Natural killer cell treated with Interleukin-12 subunit alpha and Interleukin-12 subunit beta and Interleukin-15 and Interleukin-18, amount 100 ng/mL, for 72 hours (primary cell): Measurements from ENCODE around the gene CAPN6. TPM values are rescaled to one million over a fixed set of nuclear protein-coding genes. Genes with fewer than 3 reads are reported as not detected.

Experiments used
- ATAC-seq, 2 donors: fragments of 150-1000 bp; cut with Tn5 transposase in 1 of 2; sonication (Bioruptor Pico), chemical (Tn5 transposase) in 1 of 2; 2 replicates each; pipeline ENCODE4 v1.10.0; 2021
- DNase-seq: peaks from one replicate; pipeline ENCODE4 v3.0.0; 2022; ENCODE audit warnings: low spot score
- H3K27ac Mint-ChIP-seq, 2 donors: 1 replicate in 1 of 2; 2 replicates in 1 of 2; pipeline ENCODE4 v1.8.0; 2022; ENCODE audit warnings: mixed read lengths in 2 of 2, mild to moderate bottlenecking in 1 of 2, moderate library complexity in 1 of 2
- H3K27me3 Mint-ChIP-seq, 2 donors: 1 replicate in 1 of 2; 2 replicates in 1 of 2; pipeline ENCODE4 v1.8.0; 2022; ENCODE audit warnings: mixed read lengths in 2 of 2
- H3K36me3 Mint-ChIP-seq: one replicate; pipeline ENCODE4 v1.8.0; 2022; ENCODE audit warnings: mixed read lengths
- H3K4me1 Mint-ChIP-seq, 2 donors: 1 replicate in 1 of 2; 2 replicates in 1 of 2; pipeline ENCODE4 v1.8.0; 2022; ENCODE audit warnings: low read depth in 2 of 2, mixed read lengths in 2 of 2, mild to moderate bottlenecking in 1 of 2
- H3K4me3 Mint-ChIP-seq: one replicate; pipeline ENCODE4 v1.8.0; 2022; ENCODE audit warnings: mixed read lengths
- H3K9me3 Mint-ChIP-seq: 2 replicates; pipeline ENCODE4 v1.8.0; 2022; ENCODE audit warnings: mixed read lengths
- total RNA-seq, 2 donors: library from RNA; stranded (reverse); gene quantifications; one replicate each; pipeline ENCODE4 v1.2.3, GENCODE V29; 2022

CAPN6 gene
- total RNA-seq, 2 donors from 2014 or later: not detected

- Mint-ChIP-seq H3K36me3 (no peaks in the 10 kb centered on the region), H3K9me3 (no peaks in the 10 kb centered on the region), H3K27me3 (peaks cover 0 to 11% of the 10 kb centered on the region in 2 donors), H3K4me1 (no peaks in the 10 kb centered on the region), H3K27ac (no peak overlapping the region), H3K4me3 (no peak overlapping the region)
- no peak for ATAC-seq
- DNase-seq: no peak
Measured at GRCh38 chrX:111260451-111260850, 9.8 kb downstream of the CAPN6 start.

GRCh38 chrX:111259559-111259958 lies 10.7 kb downstream of the CAPN6 start:
- no peak overlapping the region for H3K4me3 Mint-ChIP-seq
- peaks cover 0 to 14% of the 10 kb centered on the region in 2 donors for H3K27me3 Mint-ChIP-seq
- no peaks in the 10 kb centered on the region for H3K9me3 Mint-ChIP-seq
- no peaks in the 10 kb centered on the region for H3K4me1 Mint-ChIP-seq
- no peaks in the 10 kb centered on the region for H3K36me3 Mint-ChIP-seq
- no peak for ATAC-seq
- DNase-seq: no peak
- no peak overlapping the region for H3K27ac Mint-ChIP-seq

GRCh38 chrX:111257733-111258132 lies 12.6 kb downstream of the CAPN6 start:
- H3K27ac Mint-ChIP-seq: no peak overlapping the region

GRCh38 chrX:111254896-111255693 lies 15.2 kb downstream of the CAPN6 start:
- DNase-seq: no peak
- Mint-ChIP-seq H3K27ac (no peak overlapping the region), H3K9me3 (no peaks in the 10 kb centered on the region), H3K4me3 (no peak overlapping the region), H3K27me3 (peaks cover 0 to 11% of the 10 kb centered on the region in 2 donors), H3K36me3 (no peaks in the 10 kb centered on the region), H3K4me1 (no peaks in the 10 kb centered on the region)
- no peak for ATAC-seq

More at GRCh38 chrX:111257733-111258132, 12.6 kb downstream of the CAPN6 start:
- Mint-ChIP-seq H3K4me3 (no peak overlapping the region), H3K9me3 (no peaks in the 10 kb centered on the region), H3K27me3 (peaks cover 0 to 16% of the 10 kb centered on the region in 2 donors), H3K4me1 (no peaks in the 10 kb centered on the region), H3K36me3 (no peaks in the 10 kb centered on the region)
- DNase-seq: no peak
- ATAC-seq: no peak

- Mint-ChIP-seq H3K36me3 (no peaks in the 10 kb centered on the region), H3K9me3 (no peaks in the 10 kb centered on the region), H3K4me3 (no peak overlapping the region), H3K4me1 (no peaks in the 10 kb centered on the region), H3K27me3 (peaks cover 7% of the 10 kb centered on the region in 2 donors), H3K27ac (no peak overlapping the region)
- no peak for ATAC-seq
- DNase-seq: no peak
Measured at GRCh38 chrX:111244235-111244750, 26.0 kb downstream of the CAPN6 start.

- Mint-ChIP-seq H3K4me3 (no peak overlapping the region), H3K9me3 (no peaks in the 10 kb centered on the region), H3K27me3 (peaks cover 9 to 12% of the 10 kb centered on the region in 2 donors), H3K36me3 (no peaks in the 10 kb centered on the region), H3K4me1 (no peaks in the 10 kb centered on the region), H3K27ac (no peak overlapping the region)
- no peak for ATAC-seq
- no peak for DNase-seq
Measured at GRCh38 chrX:111216293-111216801, 53.9 kb downstream of the CAPN6 start.

- DNase-seq: no peak
- no peak overlapping the region for H3K4me3 Mint-ChIP-seq
- no peak for ATAC-seq
- H3K4me1 Mint-ChIP-seq: no peaks in the 10 kb centered on the region
- H3K36me3 Mint-ChIP-seq: no peaks in the 10 kb centered on the region
- no peak overlapping the region for H3K27ac Mint-ChIP-seq
- H3K9me3 Mint-ChIP-seq: no peaks in the 10 kb centered on the region
- H3K27me3 Mint-ChIP-seq: peaks cover 7 to 9% of the 10 kb centered on the region in 2 donors
Measured at GRCh38 chrX:111207851-111208250, 62.4 kb downstream of the CAPN6 start.

- Mint-ChIP-seq H3K27me3 (peaks cover 0 to 17% of the 10 kb centered on the region in 2 donors), H3K9me3 (no peaks in the 10 kb centered on the region), H3K4me1 (no peaks in the 10 kb centered on the region), H3K36me3 (no peaks in the 10 kb centered on the region), H3K27ac (no peak overlapping the region), H3K4me3 (no peak overlapping the region)
- DNase-seq (no peak), ATAC-seq (no peak)
Measured at GRCh38 chrX:111200327-111200726, 70.0 kb downstream of the CAPN6 start.

- Mint-ChIP-seq H3K27me3 (peaks cover 0 to 19% of the 10 kb centered on the region in 2 donors), H3K9me3 (no peaks in the 10 kb centered on the region), H3K36me3 (no peaks in the 10 kb centered on the region), H3K4me3 (no peak overlapping the region), H3K27ac (no peak overlapping the region), H3K4me1 (no peaks in the 10 kb centered on the region)
- DNase-seq (no peak), ATAC-seq (no peak)
Measured at GRCh38 chrX:111199505-111199904, 70.8 kb downstream of the CAPN6 start.

Other genes starting within 250 kb of the CAPN6 start
- under 1 TPM in 1 of 2 donors, not detected in 1; 0.33 TPM for gene PAK3, start 174.3 kb downstream of the CAPN6 start, total RNA-seq
- gene DCX, start 141.7 kb upstream of the CAPN6 start, total RNA-seq: not detected
- not detected for gene SERTM2, start 241.2 kb upstream of the CAPN6 start, total RNA-seq